ENCODE measurements around the gene TPCN1.
"Not testable (repeated sequence)": the region's sequence is repeated elsewhere in the genome, so short reads cannot be mapped to it uniquely, and the experiment has no call there.

TPCN1 gene

GRCh38 chr12:113197518-113198077 is 23.7 kb upstream of the TPCN1 start:
- no peak for DNase-seq

- no peak for DNase-seq
These were observed 23.0 kb upstream of the TPCN1 start for GRCh38 chr12:113198296-113198695.

GRCh38 chr12:113200021-113200797 is 21.1 kb upstream of the TPCN1 start:
- DNase-seq, result no peak

GRCh38 chr12:113201187-113202177 is 19.8 kb upstream of the TPCN1 start:
- no peak for DNase-seq

GRCh38 chr12:113202300-113203075 is 18.8 kb upstream of the TPCN1 start:
- no peak for DNase-seq

- no peak for DNase-seq
These were observed 17.2 kb upstream of the TPCN1 start for GRCh38 chr12:113203852-113204760.

- no peak for DNase-seq
These were observed 16.5 kb upstream of the TPCN1 start for GRCh38 chr12:113204804-113205203.

GRCh38 chr12:113206802-113207201 is 14.5 kb upstream of the TPCN1 start:
- DNase-seq, result not testable (repeated sequence)

- no peak for DNase-seq
These were observed 13.6 kb upstream of the TPCN1 start for GRCh38 chr12:113207613-113208040.

GRCh38 chr12:113208041-113208934 is 13.0 kb upstream of the TPCN1 start:
- peak; percentile 27 for DNase-seq

- DNase-seq, result no peak
These were observed 10.1 kb upstream of the TPCN1 start for GRCh38 chr12:113211160-113211559.

GRCh38 chr12:113214895-113215400 is 6.3 kb upstream of the TPCN1 start:
- no peak for DNase-seq

- DNase-seq, result no peak
These were observed 5.2 kb upstream of the TPCN1 start for GRCh38 chr12:113216027-113216426.

GRCh38 chr12:113220593-113221180 is 577 bp upstream of the TPCN1 start:
- no peak for DNase-seq

GRCh38 chr12:113221997-113222729 is 899 bp downstream of the TPCN1 start:
- DNase-seq, result no peak

GRCh38 chr12:113222730-113223531 is 1.7 kb downstream of the TPCN1 start:
- no peak for DNase-seq

- no peak for DNase-seq
These were observed 3.7 kb downstream of the TPCN1 start for GRCh38 chr12:113224955-113225354.
